H1 (cell line): ENCODE measurements around the gene LCN6. TPM values are rescaled to one million over a fixed set of nuclear protein-coding genes. Genes with fewer than 3 reads are reported as not detected.
"Not testable (repeated sequence)": the region's sequence is repeated elsewhere in the genome, so short reads cannot be mapped to it uniquely, and the experiment has no call there.

Experiments used
- CTCF ChIA-PET: fragments of 300-600 bp; sonication (Branson Sonifier 250); formaldehyde crosslinking; loops from one replicate; lab custom pipeline; 2021; ENCODE audit not compliant: partially characterized antibody; lab: Charles Lee
- POLR2A ChIA-PET: fragments of 300-600 bp; sonication (Branson Sonifier 250); formaldehyde crosslinking; loops from one replicate; lab custom pipeline; 2021; ENCODE audit warnings: inconsistent platforms; ENCODE audit not compliant: partially characterized antibody; lab: Charles Lee
- DNase-seq, 2 experiments: peaks; one replicate each; pipeline versions ENCODE4 v3.0.0 to v3.0.0-alpha.2; 2010 to 2022; ENCODE audit warnings: low spot score in 2 of 2, low read depth in 1 of 2, mixed read lengths in 1 of 2
- FAIRE-seq: peaks from 2 replicates; lab custom pipeline; 2011; peaks lifted over from hg19 to GRCh38; lab: Jason Lieb, UNC
- H2AFZ ChIP-seq: 2 replicates; pipeline ENCODE4 v1.8.1; 2012; ENCODE audit warnings: low read length, inconsistent platforms
- H2AK5ac ChIP-seq: 2 replicates; pipeline ENCODE4 v1.6.1; 2013; ENCODE audit warnings: low read depth, low read length
- H2BK120ac ChIP-seq: replicated peaks from 2 replicates; pipeline ENCODE3; 2013; ENCODE audit warnings: low read depth, low read length, inconsistent platforms
- H2BK12ac ChIP-seq: 2 replicates; pipeline ENCODE4 v1.6.1; 2013; ENCODE audit warnings: low read depth, low read length
- H2BK15ac ChIP-seq: 2 replicates; pipeline ENCODE4 v1.6.1; 2013; ENCODE audit warnings: low read length
- H2BK20ac ChIP-seq: 2 replicates; pipeline ENCODE4 v1.6.1; 2013; ENCODE audit warnings: low read length
- H2BK5ac ChIP-seq: 2 replicates; pipeline ENCODE4 v1.6.1; 2013; ENCODE audit warnings: low read depth, low read length
- H3K14ac ChIP-seq: 2 replicates; pipeline ENCODE4 v1.6.1; 2013; ENCODE audit warnings: inconsistent platforms; ENCODE audit not compliant: insufficient read length
- H3K18ac ChIP-seq: 2 replicates; pipeline ENCODE4 v1.6.1; 2013; ENCODE audit warnings: low read length; ENCODE audit errors: extremely low read depth
- H3K23ac ChIP-seq: 2 replicates; pipeline ENCODE4 v1.6.1; 2013; ENCODE audit warnings: inconsistent platforms; ENCODE audit not compliant: insufficient read length
- H3K23me2 ChIP-seq: 2 replicates; pipeline ENCODE4 v1.6.1; 2013; ENCODE audit warnings: low read depth, low read length
- H3K27ac ChIP-seq: 2 replicates; pipeline ENCODE4 v1.6.1; 2011; ENCODE audit warnings: low read depth, low read length, inconsistent platforms
- H3K27me3 ChIP-seq, 4 experiments: replicated peaks in 1 of 4; 1 replicate in 1 of 4; 2 replicates in 3 of 4; pipeline versions ENCODE4 v1.6.1 to v1.8.1; 2011 to 2013; ENCODE audit warnings: low read length in 3 of 4, mild to moderate bottlenecking in 3 of 4, inconsistent platforms in 2 of 4, mixed read lengths in 2 of 4, moderate library complexity in 1 of 4; ENCODE audit not compliant: control insufficient read depth in 3 of 4, insufficient read depth in 3 of 4; ENCODE audit errors: extremely low read depth in 1 of 4
- H3K36me3 ChIP-seq, 4 experiments: 2 replicates each; pipeline versions ENCODE4 v1.6.1 to v1.8.1; 2011 to 2013; ENCODE audit warnings: mild to moderate bottlenecking in 4 of 4, low read length in 3 of 4, moderate library complexity in 2 of 4, control low read depth in 1 of 4, inconsistent platforms in 1 of 4; ENCODE audit not compliant: insufficient read depth in 4 of 4, control insufficient read depth in 2 of 4
- H3K4ac ChIP-seq: replicated peaks from 2 replicates; pipeline ENCODE3; 2013; ENCODE audit warnings: low read length, low read depth, mixed read lengths, inconsistent platforms; ENCODE audit not compliant: insufficient read length
- H3K4me1 ChIP-seq, 4 experiments: replicated peaks in 1 of 4; 1 replicate in 1 of 4; 2 replicates in 3 of 4; pipeline versions ENCODE4 v1.6.1 to v1.8.1; 2011 to 2013; ENCODE audit warnings: low read length in 3 of 4, inconsistent platforms in 2 of 4, mixed read lengths in 1 of 4; ENCODE audit not compliant: insufficient read depth in 4 of 4, control insufficient read depth in 3 of 4
- H3K4me2 ChIP-seq, 2 experiments: 2 replicates each; pipeline versions ENCODE4 v1.6.1 to v1.8.1; 2011 to 2013; ENCODE audit warnings: low read depth in 2 of 2, low read length in 2 of 2, control low read depth in 1 of 2, inconsistent platforms in 1 of 2, mild to moderate bottlenecking in 1 of 2; ENCODE audit not compliant: insufficient read depth in 1 of 2
- H3K4me3 ChIP-seq, 4 experiments: fragments of 200-600, 300-600 bp in 1 of 4; sonication (generic), shearing (Covaris generic), sonication (Bioruptor Twin) in 1 of 4; 2 replicates each; pipeline versions ENCODE4 v1.5.1 to v1.8.1; 2011 to 2016; ENCODE audit warnings: low read length in 4 of 4, low read depth in 3 of 4, control low read depth in 2 of 4, inconsistent platforms in 2 of 4, mild to moderate bottlenecking in 2 of 4, mixed read lengths in 1 of 4, moderate library complexity in 1 of 4; ENCODE audit not compliant: insufficient read depth in 2 of 4; ENCODE audit errors: extremely low read depth in 1 of 4
- H3K56ac ChIP-seq: replicated peaks from 2 replicates; pipeline ENCODE3; 2013; ENCODE audit warnings: low read depth, mild to moderate bottlenecking, mixed read lengths, low read length, inconsistent platforms; ENCODE audit not compliant: insufficient read length
- H3K79me1 ChIP-seq: 2 replicates; pipeline ENCODE4 v1.6.1; 2013; ENCODE audit warnings: low read depth, low read length, control low read depth
- H3K79me2 ChIP-seq, 2 experiments: 2 replicates each; pipeline versions ENCODE4 v1.6.1 to v1.8.1; 2012 to 2013; ENCODE audit warnings: low read length in 2 of 2, mild to moderate bottlenecking in 2 of 2, inconsistent platforms in 1 of 2; ENCODE audit not compliant: insufficient read depth in 2 of 2, control insufficient read depth in 1 of 2
- H3K9ac ChIP-seq, 4 experiments: replicated peaks in 1 of 4; 1 replicate in 1 of 4; 2 replicates in 3 of 4; pipeline versions ENCODE4 v1.6.1 to v1.8.1; 2011 to 2013; ENCODE audit warnings: low read depth in 3 of 4, low read length in 3 of 4, control low read depth in 2 of 4, mild to moderate bottlenecking in 2 of 4, moderate library complexity in 2 of 4, inconsistent platforms in 1 of 4; ENCODE audit errors: extremely low read depth in 1 of 4
- H3K9me3 ChIP-seq, 2 experiments: 2 replicates each; pipeline versions ENCODE4 v1.6.1 to v1.8.1; 2012 to 2013; ENCODE audit warnings: mild to moderate bottlenecking in 2 of 2, moderate library complexity in 2 of 2, control low read depth in 1 of 2, inconsistent platforms in 1 of 2, low read depth in 1 of 2, low read length in 1 of 2, mixed read lengths in 1 of 2; ENCODE audit not compliant: insufficient read depth in 2 of 2
- H4K20me1 ChIP-seq, 2 experiments: replicated peaks in 1 of 2; 2 replicates each; pipeline versions ENCODE3 to v1.8.1; 2011 to 2013; ENCODE audit warnings: inconsistent platforms in 2 of 2, low read length in 2 of 2, mild to moderate bottlenecking in 1 of 2; ENCODE audit not compliant: insufficient read depth in 2 of 2, control insufficient read depth in 1 of 2
- H4K5ac ChIP-seq: 2 replicates; pipeline ENCODE4 v1.6.1; 2013; ENCODE audit warnings: low read length, low read depth, mixed read lengths, inconsistent platforms; ENCODE audit not compliant: insufficient read length
- H4K8ac ChIP-seq: 2 replicates; pipeline ENCODE4 v1.8.0; 2013; ENCODE audit warnings: mild to moderate bottlenecking, moderate library complexity, low read length, inconsistent platforms; ENCODE audit not compliant: insufficient read depth; ENCODE audit errors: extremely low read depth
- H4K91ac ChIP-seq: replicated peaks from 2 replicates; pipeline ENCODE3; 2013; ENCODE audit warnings: low read length, mixed read lengths, inconsistent platforms; ENCODE audit not compliant: insufficient read length
- HDAC2 ChIP-seq, 2 experiments: fragments of 300-600 bp in 1 of 2; sonication (generic) in 1 of 2; IDR thresholded peaks; 2 replicates each; pipeline ENCODE4 v1.6.1; 2011 to 2012; ENCODE audit warnings: low read depth in 2 of 2, low read length in 2 of 2, mild to moderate bottlenecking in 2 of 2, moderate library complexity in 2 of 2, borderline replicate concordance in 1 of 2, inconsistent platforms in 1 of 2
- KDM1A ChIP-seq: fragments of 200-600, 300-600 bp; sonication (generic); IDR thresholded peaks from 2 replicates; pipeline ENCODE4 v1.7.1; 2016; ENCODE audit warnings: mild to moderate bottlenecking, low read length, borderline replicate concordance
- WGBS, 2 experiments: shearing (Covaris generic) in 1 of 2; methylation state at CpG; one replicate each; pipeline versions ENCODE4 v1.1.6 to v1.1.7; 2013 to 2015; ENCODE audit warnings: low lambda C conversion rate in 2 of 2, mixed read lengths in 2 of 2, inconsistent platforms in 1 of 2, low coverage in 1 of 2, missing lambda C conversion rate in 1 of 2; ENCODE audit not compliant: insufficient replicate concordance in 2 of 2, insufficient coverage in 1 of 2, insufficient read length in 1 of 2; ENCODE audit errors: extremely low coverage in 1 of 2, missing lambda C conversion rate in 1 of 2; 5-methylcytosine and 5-hydroxymethylcytosine counted together
- polyA plus RNA-seq, 7 experiments: library from polyadenylated mRNA; depleted of rRNA in 3 of 7; stranded (reverse) in 5 of 7; unstranded in 2 of 7; fragments of >200 nt in 5 of 7; fragments of 200-250 nt in 2 of 7; gene quantifications; 1 replicate in 5 of 7; 2 replicates in 1 of 7; 4 replicates in 1 of 7; pipeline versions ENCODE4 v1.2.1 to v1.2.3, GENCODE V29; 2011 to 2013; ENCODE audit warnings: missing spikeins in 2 of 7, mixed read lengths in 2 of 7
- total RNA-seq: library from RNA; stranded (reverse); fragmentation: NEBNext Ultra II Directional; extraction: Animal tissue kit (Norgen Biotek cat#: 25700); gene quantifications from 2 replicates; pipeline ENCODE4 v1.2.1, GENCODE V29; 2021

The LCN6 gene
- total and polyA plus RNA-seq, 2 of the 8 experiments (the other 6 are each of a cell fraction or from before 2014, with no cell fraction given), result not detected

- not testable (repeated sequence) for H4K5ac ChIP-seq, H3K23ac ChIP-seq, H3K4me3 ChIP-seq, H3K27ac ChIP-seq, FAIRE-seq
- peak in 1 of 2 experiments; percentile 55 for DNase-seq
- TF ChIP-seq KDM1A (peak; percentile 98), HDAC2 (IDR thresholded peaks at IDR 0.05; ENCODE audit: borderline replicate concordance in 1 of 2, low read depth in 2 of 2, low read length in 2 of 2) (peak in 1 of 2 experiments; percentile 97; a peak in 2 of 4 replicates)
- TF ChIP-seq, all 59 proteins: peak for 2; not testable (repeated sequence) for 57
- H2AFZ ChIP-seq, H3K27me3 ChIP-seq, H3K4me2 ChIP-seq, H3K56ac ChIP-seq, H2BK5ac ChIP-seq, H3K4me1 ChIP-seq, H3K79me2 ChIP-seq, H2BK20ac ChIP-seq, H4K20me1 ChIP-seq, H3K23me2 ChIP-seq, H3K4ac ChIP-seq, H3K14ac ChIP-seq, H2BK12ac ChIP-seq, H3K36me3 ChIP-seq, H2AK5ac ChIP-seq, H2BK15ac ChIP-seq, H2BK120ac ChIP-seq, H3K79me1 ChIP-seq, H3K9ac ChIP-seq, H3K18ac ChIP-seq, H4K91ac ChIP-seq: not testable (repeated sequence)
- POLR2A ChIA-PET, result interaction anchor here (0.9 to 3.0 kb wide), 3 partner anchors 26 to 28 kb away, joined by 3 to 26 read pairs (median 13); no protein-coding TSS in a partner anchor
- Histone ChIP-seq H4K8ac (peak overlapping the region; percentile 51; the same call in 1 of the 2 replicates), H3K9me3 (peaks cover 3 to 12% of the 10 kb centered on the region in 2 experiments; a peak in 1 of 4 replicates)
- WGBS, 2 experiments, result 92% methylated on average over 21 of the region's 22 CpGs; no CpG with 5 or more reads in 1 of the 2 experiments
- CTCF ChIA-PET, result interaction anchor here (0.8 to 1.7 kb wide), 6 partner anchors 11 to 86 kb away, joined by 3 to 8 read pairs (median 4); partner anchors contain the start of gene AJM1
These were observed 7.2 kb upstream of the LCN6 start for GRCh38 chr9:136755302-136756133.
